ENCODE results near the gene DCAF4.

- TF ChIP-seq, protein P1, sequence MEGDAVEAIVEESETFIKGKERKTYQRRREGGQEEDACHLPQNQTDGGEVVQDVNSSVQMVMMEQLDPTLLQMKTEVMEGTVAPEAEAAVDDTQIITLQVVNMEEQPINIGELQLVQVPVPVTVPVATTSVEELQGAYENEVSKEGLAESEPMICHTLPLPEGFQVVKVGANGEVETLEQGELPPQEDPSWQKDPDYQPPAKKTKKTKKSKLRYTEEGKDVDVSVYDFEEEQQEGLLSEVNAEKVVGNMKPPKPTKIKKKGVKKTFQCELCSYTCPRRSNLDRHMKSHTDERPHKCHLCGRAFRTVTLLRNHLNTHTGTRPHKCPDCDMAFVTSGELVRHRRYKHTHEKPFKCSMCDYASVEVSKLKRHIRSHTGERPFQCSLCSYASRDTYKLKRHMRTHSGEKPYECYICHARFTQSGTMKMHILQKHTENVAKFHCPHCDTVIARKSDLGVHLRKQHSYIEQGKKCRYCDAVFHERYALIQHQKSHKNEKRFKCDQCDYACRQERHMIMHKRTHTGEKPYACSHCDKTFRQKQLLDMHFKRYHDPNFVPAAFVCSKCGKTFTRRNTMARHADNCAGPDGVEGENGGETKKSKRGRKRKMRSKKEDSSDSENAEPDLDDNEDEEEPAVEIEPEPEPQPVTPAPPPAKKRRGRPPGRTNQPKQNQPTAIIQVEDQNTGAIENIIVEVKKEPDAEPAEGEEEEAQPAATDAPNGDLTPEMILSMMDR (conservative IDR thresholded peaks at IDR 0.05 in 1 of 2, IDR thresholded peaks at IDR 0.05 in 1 of 2; ENCODE audit: low read depth in 1 of 2, low read length in 2 of 2) = no peak
- TF ChIP-seq EZH2 (IDR thresholded peaks at IDR 0.05; ENCODE audit: low read length, missing control alignments) = no peak
Measured at GRCh38 chr14:72879431-72879830, 46.8 kb upstream of the DCAF4 start.
